ENCODE data around the gene DNAJB5. TPM values are rescaled to one million over a fixed set of nuclear protein-coding genes. Genes with fewer than 3 reads are reported as not detected.

The DNAJB5 gene
- total and polyA plus RNA-seq, 3 experiments from 2014 or later: 2.4 to 3.7 (median 3.3) TPM

GRCh38 chr9:35033101-35033500 is 43.6 kb downstream of the DNAJB5 start:
- Histone ChIP-seq H3K4me1 (ENCODE audit: insufficient read depth, low read length) (peaks cover 5% of the 10 kb centered on the region), H3K27me3 (ENCODE audit: insufficient read depth, low read length, poor library complexity, severe bottlenecking) (no peaks in the 10 kb centered on the region), H3K9me3 (ENCODE audit: low read length) (no peaks in the 10 kb centered on the region), H3K36me3 (ENCODE audit: insufficient read depth, low read length) (no peaks in the 10 kb centered on the region), H3K27ac (ENCODE audit: low read depth, low read length) (no peak overlapping the region), H3K4me3 (ENCODE audit: low read length) (no peak overlapping the region)
- H3K36me3 Mint-ChIP-seq: peaks cover 4 to 12% (median 7%) of the 10 kb centered on the region in 3 donors
- peak overlapping the region in 1 of 8 donors; percentile 9 for H3K27ac Mint-ChIP-seq
- ChIA-PET CTCF (no interaction called here), POLR2A (no interaction called here)
- DNase-seq: no peak
- peaks cover 5 to 14% (median 10%) of the 10 kb centered on the region in 3 donors for H3K4me1 Mint-ChIP-seq
- H3K4me3 Mint-ChIP-seq: no peak overlapping the region
- H3K9me3 Mint-ChIP-seq: no peaks in the 10 kb centered on the region
- H3K27me3 Mint-ChIP-seq: no peaks in the 10 kb centered on the region

DNA sequence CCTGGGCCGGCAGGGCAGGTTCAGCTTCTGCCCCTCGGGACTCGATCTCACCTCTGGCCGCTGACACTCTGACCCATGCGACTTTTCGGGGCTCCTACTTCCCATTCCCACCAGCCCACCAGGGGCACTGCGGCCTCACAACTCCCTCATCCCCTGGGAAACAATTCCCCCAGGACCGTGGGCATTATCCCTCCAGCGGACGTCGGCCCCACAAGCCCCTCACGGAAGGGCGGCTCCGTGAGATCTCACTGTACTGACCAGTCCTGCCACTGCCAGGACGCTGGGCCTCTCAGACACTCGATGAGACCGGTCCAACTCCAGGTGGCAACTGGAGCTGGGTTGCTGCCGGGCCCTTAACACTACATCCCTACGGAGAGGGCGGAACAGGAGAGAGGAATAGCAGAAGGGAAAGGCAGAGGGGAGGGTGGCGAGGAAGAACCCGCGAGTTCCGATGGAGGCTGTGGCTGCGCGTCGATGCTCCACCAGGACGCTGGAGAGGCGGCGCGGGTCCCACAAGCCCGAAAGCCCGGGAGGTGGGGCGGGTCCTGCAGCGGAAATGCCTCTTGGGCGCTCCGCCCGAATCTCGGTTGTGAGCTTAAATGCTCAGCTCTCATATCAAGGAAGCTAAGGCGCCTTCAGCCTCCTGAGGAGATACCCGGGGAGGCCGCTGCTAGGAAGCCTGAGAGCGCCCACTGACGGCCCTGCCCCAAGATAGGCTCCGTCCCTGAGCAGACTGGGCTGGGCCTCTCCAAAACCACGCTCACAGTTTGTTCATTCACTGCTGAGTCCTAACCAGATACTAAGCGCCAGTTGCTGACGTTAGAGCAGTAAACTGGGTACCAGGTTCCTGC is 46.5 kb downstream of the DNAJB5 start:
- peak overlapping the region in 2 of 8 donors; percentile 52 to 79 for H3K27ac Mint-ChIP-seq
- no peaks in the 10 kb centered on the region for H3K9me3 Mint-ChIP-seq
- ChIA-PET CTCF (interaction anchor here (1.0 kb wide), 1 partner anchor 15 kb away, joined by 5 read pairs; no protein-coding TSS in a partner anchor), POLR2A (no interaction called here)
- H3K27ac ChIP-seq (ENCODE audit: low read depth, low read length): no peak overlapping the region
- peak overlapping the region; percentile 5 for H3K4me3 ChIP-seq (ENCODE audit: low read length)
- H3K27me3 ChIP-seq (ENCODE audit: insufficient read depth, low read length, poor library complexity, severe bottlenecking): no peaks in the 10 kb centered on the region
- no peaks in the 10 kb centered on the region for H3K9me3 ChIP-seq (ENCODE audit: low read length)
- no peaks in the 10 kb centered on the region for H3K36me3 ChIP-seq (ENCODE audit: insufficient read depth, low read length)
- H3K4me1 Mint-ChIP-seq: peaks cover 5 to 11% (median 7%) of the 10 kb centered on the region in 3 donors
- peaks cover 5% of the 10 kb centered on the region for H3K4me1 ChIP-seq (ENCODE audit: insufficient read depth, low read length)
- H3K27me3 Mint-ChIP-seq: no peaks in the 10 kb centered on the region
- peak in 3 of 5 donors; percentile 4 to 24 (median 11) for DNase-seq
- peaks cover 4 to 9% (median 5%) of the 10 kb centered on the region in 3 donors for H3K36me3 Mint-ChIP-seq
- peak overlapping the region; percentile 36 to 84 (median 58) for H3K4me3 Mint-ChIP-seq

GRCh38 chr9:35042081-35042604 is 52.6 kb downstream of the DNAJB5 start:
- H3K36me3 Mint-ChIP-seq: peaks cover 0 to 36% (median 5%) of the 10 kb centered on the region in 3 donors
- no peak for DNase-seq
- Histone ChIP-seq H3K4me1 (ENCODE audit: insufficient read depth, low read length) (no peaks in the 10 kb centered on the region), H3K27ac (ENCODE audit: low read depth, low read length) (no peak overlapping the region), H3K36me3 (ENCODE audit: insufficient read depth, low read length) (no peaks in the 10 kb centered on the region), H3K4me3 (ENCODE audit: low read length) (no peak overlapping the region), H3K27me3 (ENCODE audit: insufficient read depth, low read length, poor library complexity, severe bottlenecking) (no peaks in the 10 kb centered on the region), H3K9me3 (ENCODE audit: low read length) (no peaks in the 10 kb centered on the region)
- peaks cover 0 to 1% (median 0%) of the 10 kb centered on the region in 3 donors for H3K4me1 Mint-ChIP-seq
- POLR2A ChIA-PET: no interaction called here
- CTCF ChIA-PET: interaction anchor here (1.4 to 1.5 kb wide), 2 partner anchors 9 to 10 kb away, joined by 3 to 4 read pairs; no protein-coding TSS in a partner anchor
- no peaks in the 10 kb centered on the region for H3K27me3 Mint-ChIP-seq
- no peaks in the 10 kb centered on the region for H3K9me3 Mint-ChIP-seq
- H3K4me3 Mint-ChIP-seq: no peak overlapping the region
- peak overlapping the region in 2 of 8 donors; percentile 17 to 83 for H3K27ac Mint-ChIP-seq

DNA sequence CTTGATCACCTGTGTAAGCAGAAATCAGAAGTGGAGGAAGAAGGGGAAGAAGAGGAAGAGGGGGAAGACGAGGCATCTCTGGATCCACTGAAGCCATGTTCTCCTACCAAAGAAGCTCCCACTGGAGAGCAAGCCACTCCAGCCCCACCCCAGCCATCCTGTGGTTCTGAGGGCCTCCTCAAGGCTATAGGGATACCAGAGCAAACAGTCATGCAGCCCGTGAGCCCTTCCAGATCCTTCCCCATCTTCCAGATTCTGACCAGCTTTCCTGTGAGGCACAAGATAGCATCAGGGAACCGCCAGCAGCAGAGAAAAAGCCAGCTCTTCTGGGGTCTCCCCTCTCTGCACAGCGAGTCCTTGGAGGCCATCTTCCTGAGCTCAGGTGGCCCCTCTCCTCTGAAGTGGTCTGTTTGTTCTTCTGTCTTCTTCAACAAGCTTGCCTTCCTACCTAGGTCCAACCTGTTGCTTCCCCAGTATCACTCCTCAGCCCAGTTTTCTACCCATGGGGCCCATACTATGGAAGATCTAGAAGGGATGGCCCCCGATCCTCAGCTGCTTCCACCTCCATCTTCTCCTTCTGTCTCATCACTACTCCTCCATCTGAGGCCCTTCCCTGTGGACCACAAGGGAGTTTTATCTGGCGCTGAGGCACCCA is 53.5 kb downstream of the DNAJB5 start:
- DNase-seq: no peak
- H3K4me3 ChIP-seq (ENCODE audit: low read length): no peak overlapping the region
- ChIA-PET POLR2A (no interaction called here), CTCF (interaction anchor here (1.1 to 1.5 kb wide), 3 partner anchors 8 to 15 kb away, joined by 3 to 4 read pairs (median 4); no protein-coding TSS in a partner anchor)
- H3K27me3 ChIP-seq (ENCODE audit: insufficient read depth, low read length, poor library complexity, severe bottlenecking): no peaks in the 10 kb centered on the region
- Mint-ChIP-seq H3K27me3 (no peaks in the 10 kb centered on the region), H3K9me3 (no peaks in the 10 kb centered on the region), H3K27ac (peak overlapping the region in 3 of 8 donors; percentile 75 to 83 (median 83)), H3K4me1 (peaks cover 0 to 1% (median 0%) of the 10 kb centered on the region in 3 donors), H3K4me3 (no peak overlapping the region), H3K36me3 (peaks cover 0 to 39% (median 5%) of the 10 kb centered on the region in 3 donors)
- no peaks in the 10 kb centered on the region for H3K4me1 ChIP-seq (ENCODE audit: insufficient read depth, low read length)
- no peaks in the 10 kb centered on the region for H3K9me3 ChIP-seq (ENCODE audit: low read length)
- no peak overlapping the region for H3K27ac ChIP-seq (ENCODE audit: low read depth, low read length)
- H3K36me3 ChIP-seq (ENCODE audit: insufficient read depth, low read length): no peaks in the 10 kb centered on the region

DNA sequence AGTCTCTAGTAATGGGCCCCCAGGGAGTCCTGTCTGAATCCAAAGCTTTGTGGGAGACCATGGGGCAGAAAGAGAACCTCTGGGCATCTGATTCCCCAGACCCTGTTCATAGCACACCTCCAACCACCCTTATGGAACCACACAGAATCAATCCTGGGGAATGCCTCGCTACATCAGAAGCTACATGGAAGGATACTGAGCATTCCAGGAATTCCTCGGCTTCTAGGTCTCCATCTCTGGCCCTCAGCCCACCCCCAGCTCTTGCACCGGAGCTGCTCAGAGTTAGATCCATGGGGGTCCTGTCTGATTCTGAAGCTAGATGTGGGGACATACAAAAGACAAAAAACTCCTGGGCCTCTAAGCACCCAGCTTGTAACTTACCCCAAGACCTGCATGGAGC is 54.5 kb downstream of the DNAJB5 start:
- Histone ChIP-seq H3K27me3 (ENCODE audit: insufficient read depth, low read length, poor library complexity, severe bottlenecking) (no peaks in the 10 kb centered on the region), H3K4me3 (ENCODE audit: low read length) (no peak overlapping the region), H3K27ac (ENCODE audit: low read depth, low read length) (no peak overlapping the region), H3K36me3 (ENCODE audit: insufficient read depth, low read length) (no peaks in the 10 kb centered on the region), H3K4me1 (ENCODE audit: insufficient read depth, low read length) (no peaks in the 10 kb centered on the region), H3K9me3 (ENCODE audit: low read length) (no peaks in the 10 kb centered on the region)
- no peak overlapping the region for H3K4me3 Mint-ChIP-seq
- DNase-seq: no peak
- CTCF ChIA-PET: interaction anchor here (0.9 kb wide), 1 partner anchor 33 kb away, joined by 3 read pairs; no protein-coding TSS in a partner anchor
- peak overlapping the region in 1 of 8 donors; percentile 60 for H3K27ac Mint-ChIP-seq
- H3K4me1 Mint-ChIP-seq: peaks cover 0 to 5% (median 1%) of the 10 kb centered on the region in 3 donors
- no peaks in the 10 kb centered on the region for H3K9me3 Mint-ChIP-seq
- H3K36me3 Mint-ChIP-seq: peaks cover 0 to 46% (median 8%) of the 10 kb centered on the region in 3 donors
- no peaks in the 10 kb centered on the region for H3K27me3 Mint-ChIP-seq
- POLR2A ChIA-PET: no interaction called here

Other genes with a start within 250 kb of the DNAJB5 start
- under 1 TPM in 1 of 2 experiments, not detected in 1; 0.04 TPM for gene PHF24, start 31.5 kb upstream of the DNAJB5 start, total RNA-seq
- gene PHF24, start 31.5 kb upstream of the DNAJB5 start, polyA plus RNA-seq: not detected
- gene VCP, start 82.9 kb downstream of the DNAJB5 start, total RNA-seq: 100 to 1,000 TPM; 309 to 323 TPM
- 195 TPM for gene VCP, start 82.9 kb downstream of the DNAJB5 start, polyA plus RNA-seq
- gene FANCG, start 90.2 kb downstream of the DNAJB5 start, total RNA-seq: 10 to 100 TPM; 90.6 to 95.4 TPM
- 10.0 TPM for gene FANCG, start 90.2 kb downstream of the DNAJB5 start, polyA plus RNA-seq
- gene PIGO, start 106.8 kb downstream of the DNAJB5 start, total RNA-seq: 10 to 100 TPM; 31.7 to 32.1 TPM
- 26.4 TPM for gene PIGO, start 106.8 kb downstream of the DNAJB5 start, polyA plus RNA-seq
- gene STOML2, start 113.4 kb downstream of the DNAJB5 start, total RNA-seq: 100 to 1,000 TPM; 258 to 271 TPM
- gene STOML2, start 113.4 kb downstream of the DNAJB5 start, polyA plus RNA-seq: 88.9 TPM
- 1 to 10 TPM; 4.4 to 6.3 TPM for gene ATOSB, start 126.1 kb downstream of the DNAJB5 start, total RNA-seq
- gene ATOSB, start 126.1 kb downstream of the DNAJB5 start, polyA plus RNA-seq: 6.4 TPM
- 1 to 10 TPM; 3.2 to 3.5 TPM for gene UNC13B, start 172.3 kb downstream of the DNAJB5 start, total RNA-seq
- gene UNC13B, start 172.3 kb downstream of the DNAJB5 start, polyA plus RNA-seq: 0.54 TPM